ENCODE results near the gene VAV2. TPM values are rescaled to one million over a fixed set of nuclear protein-coding genes. Genes with fewer than 3 reads are reported as not detected.

The VAV2 gene
- total RNA-seq, 1 donor from 2014 or later = 18.7 TPM

DNA sequence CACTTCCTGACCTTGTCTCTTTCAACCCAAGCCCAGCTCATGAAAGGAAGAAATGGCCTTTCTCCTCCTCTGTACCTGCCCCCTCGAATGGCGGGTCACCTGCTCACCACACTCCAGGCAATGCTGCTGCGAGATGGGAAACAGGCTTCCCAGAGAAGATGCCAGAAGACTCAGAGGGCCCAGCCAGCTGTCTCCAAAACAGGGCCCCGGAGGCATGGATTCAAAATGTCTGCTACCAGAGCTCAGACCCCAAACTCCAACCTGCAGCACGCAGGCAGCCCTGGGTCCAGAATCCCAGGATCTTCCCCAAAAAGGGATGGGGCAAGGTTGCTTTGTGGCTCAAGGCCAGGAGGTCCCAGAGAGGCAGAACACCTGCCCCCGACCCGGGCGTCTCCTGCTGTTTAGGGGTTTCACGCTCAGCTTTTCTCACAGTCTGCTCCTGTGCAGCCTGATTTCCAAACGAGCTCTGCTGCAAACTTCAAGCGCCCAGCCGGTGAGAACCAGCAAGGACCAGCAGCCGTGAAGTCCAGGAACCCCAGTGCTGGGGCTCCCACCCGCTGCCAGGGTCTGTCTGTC is 42.5 kb downstream of the VAV2 start:
- H3K4me3 ChIP-seq (ENCODE audit: low read depth, low read length) = no peak overlapping the region
- no peak for DNase-seq (ENCODE audit: low read depth)
- TF ChIP-seq, protein P1, sequence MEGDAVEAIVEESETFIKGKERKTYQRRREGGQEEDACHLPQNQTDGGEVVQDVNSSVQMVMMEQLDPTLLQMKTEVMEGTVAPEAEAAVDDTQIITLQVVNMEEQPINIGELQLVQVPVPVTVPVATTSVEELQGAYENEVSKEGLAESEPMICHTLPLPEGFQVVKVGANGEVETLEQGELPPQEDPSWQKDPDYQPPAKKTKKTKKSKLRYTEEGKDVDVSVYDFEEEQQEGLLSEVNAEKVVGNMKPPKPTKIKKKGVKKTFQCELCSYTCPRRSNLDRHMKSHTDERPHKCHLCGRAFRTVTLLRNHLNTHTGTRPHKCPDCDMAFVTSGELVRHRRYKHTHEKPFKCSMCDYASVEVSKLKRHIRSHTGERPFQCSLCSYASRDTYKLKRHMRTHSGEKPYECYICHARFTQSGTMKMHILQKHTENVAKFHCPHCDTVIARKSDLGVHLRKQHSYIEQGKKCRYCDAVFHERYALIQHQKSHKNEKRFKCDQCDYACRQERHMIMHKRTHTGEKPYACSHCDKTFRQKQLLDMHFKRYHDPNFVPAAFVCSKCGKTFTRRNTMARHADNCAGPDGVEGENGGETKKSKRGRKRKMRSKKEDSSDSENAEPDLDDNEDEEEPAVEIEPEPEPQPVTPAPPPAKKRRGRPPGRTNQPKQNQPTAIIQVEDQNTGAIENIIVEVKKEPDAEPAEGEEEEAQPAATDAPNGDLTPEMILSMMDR (conservative IDR thresholded peaks at IDR 0.05; ENCODE audit: low read depth, low read length) = no peak

- no peak for DNase-seq (ENCODE audit: low read depth)
- TF ChIP-seq, protein P1 (conservative IDR thresholded peaks at IDR 0.05; ENCODE audit: low read depth, low read length) = no peak
- H3K4me3 ChIP-seq (ENCODE audit: low read depth, low read length) = no peak overlapping the region
Measured at GRCh38 chr9:133948561-133949485, 43.3 kb downstream of the VAV2 start.

DNA sequence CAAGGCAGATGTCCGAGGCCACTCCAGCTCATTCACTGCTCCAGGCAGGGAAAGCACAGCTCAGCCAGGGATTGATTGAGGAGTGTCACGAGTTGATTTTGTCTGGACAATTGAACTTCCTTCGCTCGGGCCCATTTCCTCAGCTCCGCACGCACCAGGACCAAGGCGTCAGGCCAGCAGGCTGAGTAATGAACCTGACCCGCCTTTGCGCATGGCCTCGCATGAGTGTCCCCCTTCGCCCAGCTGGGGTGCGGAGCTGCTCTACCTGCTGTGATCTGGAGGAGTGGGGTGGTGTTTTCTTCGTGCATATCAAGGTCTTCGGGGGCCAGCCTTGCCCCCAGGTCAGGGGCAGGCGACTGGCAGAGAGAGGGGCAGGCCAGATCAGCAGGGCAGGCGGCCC is 44.0 kb downstream of the VAV2 start:
- DNase-seq (ENCODE audit: low read depth) = no peak
- TF ChIP-seq, protein P1 (conservative IDR thresholded peaks at IDR 0.05; ENCODE audit: low read depth, low read length) = no peak
- no peak overlapping the region for H3K4me3 ChIP-seq (ENCODE audit: low read depth, low read length)

DNA sequence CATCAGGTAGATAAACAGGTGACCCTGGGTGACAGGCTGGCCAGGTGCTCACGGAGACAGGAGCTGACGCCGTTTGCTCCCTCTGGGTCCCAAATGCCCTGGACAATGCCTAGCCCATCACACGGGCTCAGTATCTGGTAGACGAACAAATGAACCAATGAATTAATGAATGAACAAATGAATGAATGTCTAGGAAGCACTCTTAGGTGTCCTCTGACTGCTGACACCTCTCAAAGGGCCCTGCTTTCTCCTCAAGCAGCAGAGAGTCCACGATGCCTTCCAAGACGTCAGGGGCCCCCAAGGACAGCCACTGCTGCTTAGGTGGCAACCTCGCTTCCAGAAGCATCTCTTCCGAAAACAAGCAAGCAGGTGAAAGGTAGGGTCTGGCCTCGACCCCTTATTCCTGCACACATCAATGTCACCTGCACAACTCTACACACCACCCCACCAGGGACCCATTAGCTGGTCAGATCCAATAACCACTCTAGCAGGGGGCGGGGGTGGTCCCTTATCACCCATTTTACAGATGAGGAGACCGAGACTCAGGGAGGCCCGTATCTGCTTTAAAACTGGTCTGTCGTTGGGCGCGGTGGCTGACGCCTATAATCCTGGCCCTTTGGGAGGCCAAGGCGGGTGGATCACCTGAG is 45.2 kb downstream of the VAV2 start:
- no peak overlapping the region for H3K4me3 ChIP-seq (ENCODE audit: low read depth, low read length)
- TF ChIP-seq, protein P1 (conservative IDR thresholded peaks at IDR 0.05; ENCODE audit: low read depth, low read length) = no peak
- DNase-seq (ENCODE audit: low read depth) = no peak

DNA sequence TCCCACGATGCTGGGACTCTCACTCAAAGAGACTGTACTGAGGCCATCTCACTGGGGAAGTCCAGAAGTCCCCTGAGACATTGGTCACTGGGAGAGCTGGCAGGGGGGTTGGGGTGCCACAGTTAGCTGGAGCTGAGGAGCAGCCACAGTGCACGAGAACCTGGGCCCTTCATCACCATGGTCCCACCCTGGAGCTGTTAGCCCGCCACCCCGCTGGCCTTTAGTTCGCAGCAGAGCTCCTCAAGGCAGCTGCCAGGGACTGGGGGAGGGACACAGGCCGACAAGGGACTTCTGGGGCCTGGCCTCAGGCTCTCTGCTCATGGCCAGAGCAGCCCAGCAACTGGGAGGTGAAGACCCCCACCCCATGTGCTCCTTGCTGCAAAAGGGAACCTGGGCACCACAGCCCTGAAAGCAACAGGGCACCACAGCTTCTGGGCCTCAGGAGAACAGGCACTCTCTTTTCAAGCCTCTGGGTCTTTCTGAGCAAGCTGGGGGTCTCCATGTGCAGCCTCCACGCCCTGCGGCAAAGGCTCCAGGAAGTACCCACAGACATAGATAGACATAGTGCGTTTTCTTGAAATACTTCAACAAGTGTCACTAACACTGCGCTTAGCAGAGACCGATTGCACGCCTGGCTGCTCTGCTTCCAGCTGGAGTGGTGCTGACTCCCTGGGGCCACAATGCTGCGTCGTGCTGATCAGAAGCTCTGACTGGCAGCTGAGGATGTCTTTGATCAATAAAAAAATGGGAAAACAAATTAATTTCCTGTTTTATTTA is 46.0 kb downstream of the VAV2 start:
- no peak for DNase-seq (ENCODE audit: low read depth)
- no peak overlapping the region for H3K4me3 ChIP-seq (ENCODE audit: low read depth, low read length)
- TF ChIP-seq, protein P1 (conservative IDR thresholded peaks at IDR 0.05; ENCODE audit: low read depth, low read length) = no peak

DNA sequence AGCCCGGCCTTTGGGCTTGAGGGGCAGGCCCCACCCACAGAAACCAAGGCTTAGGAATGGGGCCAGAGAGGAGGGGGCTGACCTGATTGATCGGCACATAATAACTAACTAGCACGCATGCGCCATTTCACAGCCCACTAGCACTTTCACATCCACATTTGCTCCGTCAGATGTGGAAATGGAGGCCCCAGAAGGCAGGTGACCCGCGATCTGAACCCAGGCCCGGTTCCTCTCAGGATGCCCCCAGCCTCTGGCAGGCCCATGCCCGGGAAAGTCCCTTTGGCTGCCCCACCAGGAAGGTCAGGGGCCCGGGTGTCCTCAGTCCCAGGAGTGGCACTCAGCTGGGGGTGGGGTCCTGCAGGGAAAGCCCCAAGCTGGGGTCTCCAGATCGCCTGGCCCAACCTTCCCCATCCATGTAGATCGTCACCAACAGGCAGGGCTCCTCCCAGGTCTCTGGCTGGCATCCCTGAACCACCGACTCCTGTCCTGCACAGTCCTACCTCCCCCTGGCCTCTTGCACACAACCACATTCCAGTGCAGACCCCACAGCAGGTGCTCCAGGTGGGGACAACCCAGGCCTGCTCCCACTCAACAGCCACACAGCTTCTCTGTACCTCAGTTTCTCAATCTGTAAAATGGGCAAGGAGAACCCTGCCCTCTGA is 46.7 kb downstream of the VAV2 start:
- no peak for DNase-seq (ENCODE audit: low read depth)
- TF ChIP-seq, protein P1 (conservative IDR thresholded peaks at IDR 0.05; ENCODE audit: low read depth, low read length) = no peak
- no peak overlapping the region for H3K4me3 ChIP-seq (ENCODE audit: low read depth, low read length)

Measured in epithelial cell of proximal tubule (primary cell).